NCI-H146 treated with DMSO at 0.1 percent for 48 hours (cell line): ENCODE data around the gene SEMA3A.
"Not testable (repeated sequence)": the region's sequence is repeated elsewhere in the genome, so short reads cannot be mapped to it uniquely, and the experiment has no call there.

Experiments used
- DNase-seq: peaks from one replicate; lab custom pipeline; 2025; ENCODE audit not compliant: unreplicated experiment; lab: John Stamatoyannopoulos, UW

Gene SEMA3A

GRCh38 chr7:84070770-84071169 lies 123.8 kb downstream of the SEMA3A start:
- DNase-seq, result no peak

- no peak for DNase-seq
These were observed 124.5 kb downstream of the SEMA3A start for GRCh38 chr7:84069999-84070500.

- no peak for DNase-seq
These were observed 125.6 kb downstream of the SEMA3A start for GRCh38 chr7:84069033-84069432.

- not testable (repeated sequence) for DNase-seq
These were observed 132.1 kb downstream of the SEMA3A start for GRCh38 chr7:84062489-84062901.

- DNase-seq, result no peak
These were observed 133.8 kb downstream of the SEMA3A start for GRCh38 chr7:84060760-84061261.

GRCh38 chr7:84060000-84060399 lies 134.6 kb downstream of the SEMA3A start:
- no peak for DNase-seq

- DNase-seq, result no peak
These were observed 136.1 kb downstream of the SEMA3A start for GRCh38 chr7:84058311-84059076.

- no peak for DNase-seq
These were observed 137.0 kb downstream of the SEMA3A start for GRCh38 chr7:84057576-84057975.

GRCh38 chr7:84055904-84056605 lies 138.5 kb downstream of the SEMA3A start:
- DNase-seq, result no peak

GRCh38 chr7:84055199-84055598 lies 139.4 kb downstream of the SEMA3A start:
- not testable (repeated sequence) for DNase-seq

GRCh38 chr7:84049071-84049836 lies 145.3 kb downstream of the SEMA3A start:
- no peak for DNase-seq

- no peak for DNase-seq
These were observed 147.5 kb downstream of the SEMA3A start for GRCh38 chr7:84047085-84047484.

GRCh38 chr7:84044834-84045233 lies 149.8 kb downstream of the SEMA3A start:
- DNase-seq, result no peak

GRCh38 chr7:84043661-84044191 lies 150.9 kb downstream of the SEMA3A start:
- DNase-seq, result no peak

GRCh38 chr7:84042110-84042539 lies 152.5 kb downstream of the SEMA3A start:
- DNase-seq, result no peak

- no peak for DNase-seq
These were observed 152.9 kb downstream of the SEMA3A start for GRCh38 chr7:84041649-84042048.

GRCh38 chr7:84040355-84040754 lies 154.2 kb downstream of the SEMA3A start:
- peak; percentile 3 for DNase-seq

- no peak for DNase-seq
These were observed 155.2 kb downstream of the SEMA3A start for GRCh38 chr7:84039432-84039831.

GRCh38 chr7:84027678-84028077 lies 166.9 kb downstream of the SEMA3A start:
- DNase-seq, result no peak

- no peak for DNase-seq
These were observed 169.2 kb downstream of the SEMA3A start for GRCh38 chr7:84025332-84025927.
